WTC11 (cell line): ENCODE measurements around the gene NEK6.

Experiments used
- ATF2 ChIP-seq: sonication (generic); formaldehyde crosslinking; IDR thresholded peaks from 2 replicates; pipeline ENCODE4 v1.8.1; 2022; ENCODE audit warnings: low read depth, missing genetic modification reagents, borderline replicate concordance
- CBFB ChIP-seq: sonication (generic); formaldehyde crosslinking; IDR thresholded peaks from 2 replicates; pipeline ENCODE4 v1.8.1; 2022; ENCODE audit warnings: mild to moderate bottlenecking, low read depth, missing genetic modification reagents
- CTCF ChIP-seq: fragments of 200-600 bp; IDR thresholded peaks from 2 replicates; pipeline ENCODE4 v1.8.0; 2022; ENCODE audit warnings: antibody characterized with exemption
- ESRRA ChIP-seq: sonication (generic); formaldehyde crosslinking; IDR thresholded peaks from 2 replicates; pipeline ENCODE4 v1.8.1; 2022; ENCODE audit warnings: mild to moderate bottlenecking, missing genetic modification reagents, borderline replicate concordance
- ETV6 ChIP-seq: sonication (generic); formaldehyde crosslinking; IDR thresholded peaks from 2 replicates; pipeline ENCODE4 v1.8.1; 2022; ENCODE audit warnings: mild to moderate bottlenecking, missing genetic modification reagents
- GABPB1 ChIP-seq: sonication (generic); formaldehyde crosslinking; IDR thresholded peaks from 2 replicates; pipeline ENCODE4 v1.8.1; 2023; ENCODE audit warnings: mild to moderate bottlenecking, missing genetic modification reagents
- HMGXB4 ChIP-seq: sonication (generic); formaldehyde crosslinking; IDR thresholded peaks from 2 replicates; pipeline ENCODE4 v1.8.1; 2023; ENCODE audit warnings: mild to moderate bottlenecking, moderate library complexity, missing genetic modification reagents
- JUN ChIP-seq: sonication (generic); formaldehyde crosslinking; IDR thresholded peaks from 2 replicates; pipeline ENCODE4 v1.8.0; 2023; ENCODE audit warnings: mild to moderate bottlenecking, missing genetic modification reagents
- MAX ChIP-seq: sonication (generic); formaldehyde crosslinking; IDR thresholded peaks from 2 replicates; pipeline ENCODE4 v1.8.0; 2022; ENCODE audit warnings: mild to moderate bottlenecking, missing genetic modification reagents
- NR3C1 ChIP-seq: sonication (generic); formaldehyde crosslinking; conservative IDR thresholded peaks from 2 replicates; pipeline ENCODE4 v1.8.1; 2023; ENCODE audit warnings: low read depth, mild to moderate bottlenecking, missing genetic modification reagents
- USF2 ChIP-seq: sonication (generic); formaldehyde crosslinking; IDR thresholded peaks from 2 replicates; pipeline ENCODE4 v1.8.1; 2023; ENCODE audit warnings: mild to moderate bottlenecking, missing genetic modification reagents, moderate library complexity
- ZNF281 ChIP-seq: sonication (generic); formaldehyde crosslinking; IDR thresholded peaks from 2 replicates; pipeline ENCODE4 v1.8.0; 2023; ENCODE audit warnings: mild to moderate bottlenecking, missing genetic modification reagents

GRCh38 chr9:124265551-124265950 lies 7.8 kb downstream of the NEK6 start:
- TF ChIP-seq MAX (CRISPR knock-in tag) (no peak), ETV6 (CRISPR knock-in tag) (no peak), ESRRA (CRISPR knock-in tag) (no peak), CTCF (no peak), USF2 (CRISPR knock-in tag) (no peak), GABPB1 (CRISPR knock-in tag) (no peak), HMGXB4 (no peak), ZNF281 (CRISPR knock-in tag) (no peak), CBFB (CRISPR knock-in tag) (no peak), ATF2 (CRISPR knock-in tag) (no peak), JUN (no peak), NR3C1 (CRISPR knock-in tag) (no peak)
